ENCODE data around the gene POPDC2.

Gene POPDC2

GRCh38 chr3:119669906-119670570 is 9.6 kb upstream of the POPDC2 start:
- no peak for DNase-seq

- no peak for DNase-seq
Measured at GRCh38 chr3:119665954-119666559, 5.7 kb upstream of the POPDC2 start.

GRCh38 chr3:119664850-119665379 is 4.5 kb upstream of the POPDC2 start:
- no peak for DNase-seq

- DNase-seq = no peak
Measured at GRCh38 chr3:119664370-119664769, 4.0 kb upstream of the POPDC2 start.

DNA sequence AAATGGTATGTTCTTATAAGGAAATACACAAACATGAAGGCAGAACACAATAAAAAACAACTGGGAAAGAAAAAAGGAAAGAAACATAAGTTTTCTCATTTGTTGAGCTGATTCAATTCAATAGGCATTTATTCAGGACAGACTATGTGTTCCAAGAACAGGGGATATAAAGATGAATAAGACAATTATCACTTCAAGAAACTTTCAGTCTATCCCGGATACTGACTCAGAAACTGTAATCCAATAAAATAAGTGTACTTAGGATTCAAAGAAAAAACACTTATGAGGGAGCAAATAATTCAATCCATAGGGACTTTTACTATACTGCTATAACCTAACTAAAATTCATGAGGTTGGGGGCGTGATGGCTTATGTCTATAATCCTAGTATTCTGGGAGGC is 3.5 kb upstream of the POPDC2 start:
- no peak for DNase-seq

- no peak for DNase-seq
Measured at GRCh38 chr3:119662604-119663373, 2.4 kb upstream of the POPDC2 start.

DNA sequence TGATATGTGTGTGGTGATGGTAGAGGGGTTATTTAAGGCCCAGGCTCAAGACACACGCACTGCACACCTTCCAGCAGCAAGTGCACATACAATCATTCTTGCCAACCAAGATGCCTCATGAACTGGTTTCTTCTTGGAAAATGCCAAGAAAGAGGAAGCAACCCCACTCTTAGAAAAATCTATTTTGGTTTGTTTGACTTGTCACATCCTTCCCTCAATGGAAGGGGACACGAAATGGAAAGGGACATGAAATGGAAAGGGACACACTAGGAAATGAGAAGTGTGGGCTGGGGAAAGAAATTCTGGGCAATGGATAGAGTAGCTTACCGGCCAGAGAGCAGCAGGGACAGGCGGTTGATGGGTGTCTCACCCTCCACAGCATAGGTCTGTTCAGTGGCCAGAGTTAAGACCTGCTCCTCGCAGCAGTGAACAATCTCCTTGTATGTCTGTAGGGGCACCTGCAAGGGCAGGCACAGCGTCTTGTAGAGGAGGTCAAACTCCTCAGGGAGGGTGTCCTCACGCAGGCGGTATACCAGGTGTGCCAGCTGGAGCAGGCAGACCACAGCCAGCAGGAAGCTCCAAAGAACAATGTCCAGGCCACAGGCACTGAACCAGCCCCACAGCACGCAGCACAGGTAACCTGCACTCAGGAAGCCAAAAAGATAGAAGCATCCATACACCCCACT is 640 bp downstream of the POPDC2 start:
- no peak for DNase-seq

DNA sequence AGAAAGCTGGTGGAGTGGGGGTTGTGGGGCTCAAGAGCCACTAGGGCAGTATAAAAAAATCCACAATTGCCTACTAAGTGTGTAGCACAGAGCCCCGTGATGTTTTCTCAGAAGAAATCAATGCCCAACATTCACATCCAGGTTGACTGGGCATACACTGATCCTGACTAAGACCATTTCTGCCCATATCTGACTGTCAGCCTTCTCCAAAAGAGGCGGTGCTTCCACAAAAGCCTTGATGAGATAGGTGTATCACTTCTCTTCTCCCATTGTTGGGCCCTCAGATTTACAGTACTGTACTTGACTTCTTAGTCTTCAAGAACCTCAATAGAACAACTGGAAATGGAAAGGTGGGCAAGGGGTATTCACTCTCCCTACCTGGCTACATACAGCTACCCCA is 1.4 kb downstream of the POPDC2 start:
- no peak for DNase-seq

GRCh38 chr3:119657887-119658702 is 2.3 kb downstream of the POPDC2 start:
- no peak for DNase-seq

DNA sequence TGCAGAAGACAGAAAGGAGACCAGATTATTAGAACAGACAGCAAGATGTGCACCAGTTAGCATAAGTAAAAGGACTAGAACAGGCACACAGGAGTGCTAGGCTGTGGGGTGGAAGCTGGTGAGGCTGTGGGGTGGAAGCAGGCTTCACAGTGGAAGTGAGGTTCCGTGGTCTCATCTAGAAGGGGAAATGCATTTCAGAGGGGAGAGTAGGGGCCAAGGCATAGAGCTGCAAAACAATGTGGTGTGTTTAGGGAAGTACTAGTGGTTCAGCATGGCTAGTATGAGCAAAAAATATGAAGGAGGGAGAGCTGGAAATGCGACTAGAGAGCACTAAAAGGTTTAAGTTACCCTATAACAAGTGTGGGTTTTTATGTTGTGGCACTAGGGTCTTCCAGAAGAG is 6.5 kb downstream of the POPDC2 start:
- DNase-seq = no peak

- no peak for DNase-seq
Measured at GRCh38 chr3:119652306-119653033, 7.9 kb downstream of the POPDC2 start.

DNA sequence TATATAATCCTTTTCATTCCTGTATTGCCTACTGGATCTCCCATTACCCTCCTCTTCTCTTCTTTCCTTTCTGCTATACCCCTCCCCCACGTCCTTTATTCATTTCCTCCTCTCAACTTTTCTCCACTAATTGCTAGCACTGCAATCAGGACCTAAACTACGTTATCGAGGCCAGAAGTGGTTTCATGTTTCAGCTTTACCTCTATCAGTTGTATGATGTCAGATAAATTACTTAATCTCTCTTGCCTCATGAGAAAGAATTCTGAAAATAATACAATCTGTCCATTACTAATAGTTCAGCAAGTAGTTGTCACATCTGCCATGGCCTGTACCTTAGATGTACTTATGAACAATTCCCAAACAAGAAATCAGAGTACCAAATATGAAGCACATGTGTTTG is 10.6 kb downstream of the POPDC2 start:
- DNase-seq = no peak

DNA sequence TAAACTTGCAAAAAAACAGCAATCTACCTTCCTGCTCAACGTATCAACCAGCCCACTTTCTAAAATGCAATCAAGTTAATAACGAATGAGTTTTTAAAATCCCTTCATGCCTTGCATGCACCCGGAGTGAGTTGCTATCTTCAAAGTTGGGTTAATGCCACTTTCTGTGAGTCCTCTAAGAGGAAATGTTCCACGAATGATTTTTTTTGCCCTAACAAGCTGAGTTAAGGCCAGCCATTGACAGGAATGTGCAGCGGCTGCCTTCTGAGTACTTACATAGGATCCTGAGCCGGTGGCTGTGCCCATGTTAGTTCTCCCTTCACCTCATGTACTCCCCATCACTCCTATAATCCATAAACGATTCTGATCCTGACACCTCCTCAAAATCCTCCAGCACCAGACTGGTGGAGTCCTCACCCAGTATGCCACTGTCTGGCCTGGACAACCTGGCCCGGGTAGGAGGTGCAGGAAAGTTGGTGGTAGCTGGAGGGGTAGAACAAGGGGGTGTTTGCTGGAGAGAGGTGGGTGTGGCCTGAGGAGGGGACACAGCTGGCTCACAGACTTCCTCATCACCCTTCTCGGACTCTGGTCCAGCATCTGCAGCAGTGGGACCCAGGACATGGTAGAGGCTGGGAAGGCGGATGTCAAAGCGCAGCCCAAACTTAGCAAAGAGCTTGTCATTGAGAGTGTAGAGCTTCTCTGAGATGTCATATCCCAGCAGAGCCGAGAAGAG is 12.4 kb downstream of the POPDC2 start:
- no peak for DNase-seq

DNA sequence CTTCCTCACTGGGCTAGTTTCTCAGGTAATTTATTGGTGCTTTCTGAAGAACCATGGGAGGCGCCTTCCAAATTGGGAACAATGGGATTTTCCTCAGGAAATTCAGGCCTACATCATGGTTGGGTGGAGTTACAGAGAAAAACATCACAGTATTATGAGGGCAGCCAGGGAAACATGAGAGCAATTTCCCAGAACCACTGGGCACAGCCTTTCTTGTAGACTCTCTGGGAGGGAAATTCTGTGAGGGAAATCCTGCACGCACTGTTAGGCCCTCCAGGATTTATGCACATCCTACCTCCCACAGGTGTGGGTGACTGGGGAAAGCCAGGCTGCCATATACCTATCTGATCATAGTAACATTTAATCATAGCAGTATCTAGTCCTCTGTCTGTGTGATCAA is 13.2 kb downstream of the POPDC2 start:
- no peak for DNase-seq

GRCh38 chr3:119645813-119646212 is 14.6 kb downstream of the POPDC2 start:
- no peak for DNase-seq

GRCh38 chr3:119644481-119644880 is 15.9 kb downstream of the POPDC2 start:
- no peak for DNase-seq

DNA sequence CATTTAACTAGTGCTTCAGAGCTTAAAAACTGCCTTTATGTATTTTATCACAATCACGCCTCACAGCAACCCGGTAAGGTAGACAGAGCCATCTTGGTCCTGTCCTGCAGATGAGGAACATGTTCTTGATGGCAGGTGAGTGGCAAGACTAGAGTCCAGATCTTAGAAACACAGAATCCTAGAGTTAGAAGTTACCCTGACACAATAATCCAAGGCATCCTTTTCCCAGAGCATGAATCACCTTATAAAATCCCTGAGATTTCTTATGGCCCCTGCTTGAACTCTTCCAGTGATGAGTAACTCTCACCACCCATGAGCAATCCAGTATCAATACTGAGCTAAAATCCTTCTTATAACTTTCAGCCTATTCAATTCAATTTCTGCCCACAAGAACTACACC is 16.9 kb downstream of the POPDC2 start:
- DNase-seq = no peak

- no peak for DNase-seq
Measured at GRCh38 chr3:119642746-119643473, 17.5 kb downstream of the POPDC2 start.

- no peak for DNase-seq
Measured at GRCh38 chr3:119641416-119641815, 19.0 kb downstream of the POPDC2 start.

Measured in NCI-H69 (cell line).